ENCODE data around the gene MAPRE2.

MAPRE2 gene

GRCh38 chr18:35038029-35038428 lies 3.2 kb upstream of the MAPRE2 start:
- DNase-seq (ENCODE audit: low read depth in 2 of 2) = no peak

- DNase-seq (ENCODE audit: low read depth in 2 of 2) = no peak
These were observed 2.2 kb upstream of the MAPRE2 start for GRCh38 chr18:35038881-35039491.

- DNase-seq (ENCODE audit: low read depth in 2 of 2) = no peak
These were observed 600 bp upstream of the MAPRE2 start for GRCh38 chr18:35040638-35040987.

GRCh38 chr18:35041815-35042387 lies 688 bp downstream of the MAPRE2 start:
- no peak for DNase-seq (ENCODE audit: low read depth in 2 of 2)

GRCh38 chr18:35042389-35043071 lies 1.3 kb downstream of the MAPRE2 start:
- no peak for DNase-seq (ENCODE audit: low read depth in 2 of 2)

- DNase-seq (ENCODE audit: low read depth in 2 of 2) = no peak
These were observed 2.0 kb downstream of the MAPRE2 start for GRCh38 chr18:35043207-35043606.

- DNase-seq (ENCODE audit: low read depth in 2 of 2) = no peak
These were observed 3.9 kb downstream of the MAPRE2 start for GRCh38 chr18:35045121-35045520.

- DNase-seq (ENCODE audit: low read depth in 2 of 2) = no peak
These were observed 4.6 kb downstream of the MAPRE2 start for GRCh38 chr18:35045806-35046205.

GRCh38 chr18:35047697-35048292 lies 6.6 kb downstream of the MAPRE2 start:
- DNase-seq (ENCODE audit: low read depth in 2 of 2) = no peak

GRCh38 chr18:35049111-35050027 lies 8.2 kb downstream of the MAPRE2 start:
- DNase-seq (ENCODE audit: low read depth in 2 of 2) = no peak

- no peak for DNase-seq (ENCODE audit: low read depth in 2 of 2)
These were observed 8.9 kb downstream of the MAPRE2 start for GRCh38 chr18:35050028-35050546.

- DNase-seq (ENCODE audit: low read depth in 2 of 2) = no peak
These were observed 9.5 kb downstream of the MAPRE2 start for GRCh38 chr18:35050705-35051195.

GRCh38 chr18:35051641-35052377 lies 10.6 kb downstream of the MAPRE2 start:
- no peak for DNase-seq (ENCODE audit: low read depth in 2 of 2)

- DNase-seq (ENCODE audit: low read depth in 2 of 2) = no peak
These were observed 13.2 kb downstream of the MAPRE2 start for GRCh38 chr18:35054401-35054800.

- DNase-seq (ENCODE audit: low read depth in 2 of 2) = no peak
These were observed 13.9 kb downstream of the MAPRE2 start for GRCh38 chr18:35055105-35055504.

GRCh38 chr18:35055726-35056125 lies 14.5 kb downstream of the MAPRE2 start:
- DNase-seq (ENCODE audit: low read depth in 2 of 2) = no peak

GRCh38 chr18:35059280-35059927 lies 18.2 kb downstream of the MAPRE2 start:
- no peak for DNase-seq (ENCODE audit: low read depth in 2 of 2)

- no peak for DNase-seq (ENCODE audit: low read depth in 2 of 2)
These were observed 19.1 kb downstream of the MAPRE2 start for GRCh38 chr18:35060122-35060815.

GRCh38 chr18:35061336-35061735 lies 20.1 kb downstream of the MAPRE2 start:
- no peak for DNase-seq (ENCODE audit: low read depth in 2 of 2)

- no peak for DNase-seq (ENCODE audit: low read depth in 2 of 2)
These were observed 20.6 kb downstream of the MAPRE2 start for GRCh38 chr18:35061804-35062203.

Data from stimulated activated CD4-positive, alpha-beta T cell treated with anti-CD3 and anti-CD28 coated beads, Interleukin-12 subunit alpha, Interleukin-12 subunit beta, amount 100 ng/mL, for 24 hours (primary cell).